Mesothelial cell of epicardium (in vitro differentiated cells): ENCODE results near the gene CEP78. TPM values are rescaled to one million over a fixed set of nuclear protein-coding genes. Genes with fewer than 3 reads are reported as not detected.
"Not testable (repeated sequence)": the region's sequence is repeated elsewhere in the genome, so short reads cannot be mapped to it uniquely, and the experiment has no call there.

ENCODE experiments used
- DNase-seq, 2 experiments: peaks; one replicate each; pipeline ENCODE4 v3.0.0; 2021; ENCODE audit warnings: low spot score in 2 of 2; ENCODE audit not compliant: unreplicated experiment in 2 of 2
- H3K27ac Mint-ChIP-seq: 2 replicates; pipeline ENCODE4 v1.8.0; 2021; ENCODE audit warnings: mixed read lengths
- H3K27me3 Mint-ChIP-seq: 2 replicates; pipeline ENCODE4 v1.8.0; 2021; ENCODE audit warnings: low read depth, mixed read lengths
- H3K36me3 Mint-ChIP-seq: 2 replicates; pipeline ENCODE4 v1.8.0; 2021; ENCODE audit warnings: mixed read lengths
- H3K4me1 Mint-ChIP-seq: 2 replicates; pipeline ENCODE4 v1.8.0; 2021; ENCODE audit warnings: mixed read lengths
- H3K4me3 Mint-ChIP-seq: 2 replicates; pipeline ENCODE4 v1.8.0; 2021; ENCODE audit warnings: mild to moderate bottlenecking, moderate library complexity, mixed read lengths
- H3K9me3 Mint-ChIP-seq: 2 replicates; pipeline ENCODE4 v1.8.0; 2021; ENCODE audit warnings: mixed read lengths
- total RNA-seq: library from RNA; stranded (reverse); gene quantifications from 3 replicates; pipeline ENCODE4 v1.2.1, GENCODE V29; 2021
- TF ChIP-seq, protein P1 (sequence below): fragments of 200-600 bp; sonication (generic); IDR thresholded peaks from one replicate; pipeline ENCODE4 v1.5.0; 2021; ENCODE audit warnings: antibody characterized with exemption; ENCODE audit not compliant: unreplicated experiment

CEP78 gene
- total RNA-seq, 1 donor from 2014 or later = 40.9 TPM

DNA sequence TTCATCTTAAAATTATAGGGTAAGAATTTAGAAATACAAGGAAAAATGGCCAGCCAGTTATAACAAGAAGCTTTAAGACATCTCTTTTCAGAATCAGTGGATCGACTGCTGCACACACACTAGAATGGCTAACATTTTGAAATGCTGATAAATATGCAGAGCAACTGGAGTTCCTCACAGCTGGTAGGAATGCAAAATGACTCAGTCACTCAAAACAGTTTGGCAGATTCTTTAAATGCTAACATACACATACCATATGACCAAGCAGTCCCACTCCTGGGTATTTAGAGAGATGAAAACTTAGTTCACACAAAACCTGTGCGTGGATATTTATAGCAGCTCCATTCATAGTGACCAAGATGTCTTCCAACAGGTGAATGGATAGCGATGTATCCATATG lies 37.9 kb downstream of the CEP78 start:
- peaks cover 9% of the 10 kb centered on the region for H3K4me1 Mint-ChIP-seq
- H3K9me3 Mint-ChIP-seq = peaks cover 5% of the 10 kb centered on the region
- no peak overlapping the region for H3K4me3 Mint-ChIP-seq
- H3K27me3 Mint-ChIP-seq = no peaks in the 10 kb centered on the region
- TF ChIP-seq, protein P1, sequence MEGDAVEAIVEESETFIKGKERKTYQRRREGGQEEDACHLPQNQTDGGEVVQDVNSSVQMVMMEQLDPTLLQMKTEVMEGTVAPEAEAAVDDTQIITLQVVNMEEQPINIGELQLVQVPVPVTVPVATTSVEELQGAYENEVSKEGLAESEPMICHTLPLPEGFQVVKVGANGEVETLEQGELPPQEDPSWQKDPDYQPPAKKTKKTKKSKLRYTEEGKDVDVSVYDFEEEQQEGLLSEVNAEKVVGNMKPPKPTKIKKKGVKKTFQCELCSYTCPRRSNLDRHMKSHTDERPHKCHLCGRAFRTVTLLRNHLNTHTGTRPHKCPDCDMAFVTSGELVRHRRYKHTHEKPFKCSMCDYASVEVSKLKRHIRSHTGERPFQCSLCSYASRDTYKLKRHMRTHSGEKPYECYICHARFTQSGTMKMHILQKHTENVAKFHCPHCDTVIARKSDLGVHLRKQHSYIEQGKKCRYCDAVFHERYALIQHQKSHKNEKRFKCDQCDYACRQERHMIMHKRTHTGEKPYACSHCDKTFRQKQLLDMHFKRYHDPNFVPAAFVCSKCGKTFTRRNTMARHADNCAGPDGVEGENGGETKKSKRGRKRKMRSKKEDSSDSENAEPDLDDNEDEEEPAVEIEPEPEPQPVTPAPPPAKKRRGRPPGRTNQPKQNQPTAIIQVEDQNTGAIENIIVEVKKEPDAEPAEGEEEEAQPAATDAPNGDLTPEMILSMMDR = no peak
- no peak overlapping the region for H3K27ac Mint-ChIP-seq
- DNase-seq = no peak
- H3K36me3 Mint-ChIP-seq = peaks cover 22% of the 10 kb centered on the region

DNA sequence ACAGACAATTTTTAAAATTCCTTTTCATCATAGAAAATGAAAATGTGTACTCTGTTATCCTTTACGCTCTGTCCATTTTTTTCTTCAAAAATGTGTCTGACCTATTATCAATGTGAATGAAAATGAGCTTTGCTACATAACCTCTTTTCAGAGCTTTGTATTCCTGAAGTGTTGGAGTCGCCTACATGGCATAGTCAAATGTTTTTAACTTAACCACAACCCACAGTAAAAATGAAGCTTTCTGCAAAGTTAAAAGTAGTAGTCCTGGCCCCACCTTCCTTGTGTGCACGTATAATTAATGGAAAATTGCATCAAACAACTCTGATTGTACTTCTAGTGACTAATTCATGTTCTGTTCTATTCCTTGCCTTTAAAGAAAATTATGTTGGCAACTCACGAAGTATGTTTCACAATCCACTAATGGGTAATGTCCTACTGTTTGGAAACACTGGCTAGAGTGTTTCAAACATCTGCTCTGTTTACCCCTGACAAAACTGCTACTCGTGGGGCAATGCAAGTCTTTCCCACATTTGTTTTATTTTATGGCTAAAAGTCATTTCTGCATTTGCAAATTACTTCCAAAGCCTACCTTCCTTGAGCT lies 42.4 kb downstream of the CEP78 start:
- Mint-ChIP-seq H3K27me3 (no peaks in the 10 kb centered on the region), H3K4me1 (peaks cover 22% of the 10 kb centered on the region), H3K9me3 (no peaks in the 10 kb centered on the region), H3K36me3 (peaks cover 2% of the 10 kb centered on the region), H3K27ac (peak overlapping the region; percentile 39), H3K4me3 (no peak overlapping the region)
- no peak for DNase-seq
- TF ChIP-seq, protein P1 = no peak

DNA sequence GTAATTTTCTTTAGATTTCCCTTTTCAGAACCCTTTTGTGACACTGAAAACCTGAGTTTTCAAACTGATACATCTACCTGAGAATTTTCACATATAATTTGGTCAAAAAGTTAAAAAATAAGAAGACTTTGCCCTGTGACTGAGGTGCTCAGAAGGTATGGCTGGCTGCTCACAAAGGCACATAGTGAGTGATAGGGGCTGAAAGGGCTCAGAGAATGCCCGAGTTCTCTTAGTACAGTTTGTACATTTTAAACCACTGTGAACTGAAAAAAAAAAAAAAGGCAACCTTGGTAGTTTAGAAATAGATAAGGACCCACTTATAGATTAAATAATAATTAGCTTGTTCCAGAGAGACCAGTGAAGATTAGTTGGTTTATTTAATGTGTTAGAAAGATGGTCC lies 42.9 kb downstream of the CEP78 start:
- DNase-seq = no peak
- Mint-ChIP-seq H3K9me3 (peaks cover 1% of the 10 kb centered on the region), H3K36me3 (no peaks in the 10 kb centered on the region), H3K27me3 (no peaks in the 10 kb centered on the region), H3K4me3 (no peak overlapping the region), H3K4me1 (peaks cover 22% of the 10 kb centered on the region), H3K27ac (peak overlapping the region; percentile 6)
- TF ChIP-seq, protein P1 = no peak

DNA sequence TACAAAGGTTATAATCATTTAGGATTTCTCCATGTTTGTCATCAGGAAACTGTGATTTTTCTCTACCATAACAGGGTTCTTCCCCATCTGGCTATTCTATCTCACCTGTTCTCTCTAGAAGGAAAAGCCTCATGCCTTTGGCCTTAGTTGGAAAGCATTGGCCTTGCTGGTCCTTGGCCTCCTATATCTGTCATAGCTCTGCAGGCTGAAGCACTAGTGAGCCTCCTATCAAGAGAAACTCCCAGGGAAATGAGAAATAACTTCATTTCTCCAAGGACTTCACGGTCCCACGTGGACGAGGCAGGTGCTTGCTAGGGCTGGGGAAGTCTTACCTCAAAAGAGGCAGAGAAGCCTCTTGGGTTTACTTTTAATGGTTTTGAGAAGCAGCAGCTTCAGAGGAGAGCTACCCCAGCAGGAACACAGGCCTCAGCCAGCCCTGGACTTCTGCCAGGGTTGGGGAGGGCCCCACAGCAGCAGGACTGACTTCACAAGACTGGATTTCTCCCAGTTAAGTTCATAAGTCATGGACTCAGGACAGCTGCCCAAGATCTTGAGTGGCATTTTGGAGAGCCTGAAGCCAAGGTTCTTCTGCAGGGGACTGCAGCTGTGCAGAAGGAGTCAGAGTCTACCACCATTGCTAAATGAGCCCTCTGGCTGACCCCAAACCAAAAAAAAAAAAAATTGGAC lies 45.2 kb downstream of the CEP78 start:
- H3K4me1 Mint-ChIP-seq = peaks cover 32% of the 10 kb centered on the region
- peak overlapping the region; percentile 86 for H3K27ac Mint-ChIP-seq
- no peak overlapping the region for H3K4me3 Mint-ChIP-seq
- no peaks in the 10 kb centered on the region for H3K27me3 Mint-ChIP-seq
- H3K9me3 Mint-ChIP-seq = peaks cover 3% of the 10 kb centered on the region
- TF ChIP-seq, protein P1 = no peak
- peak; percentile 40 to 69 for DNase-seq
- no peaks in the 10 kb centered on the region for H3K36me3 Mint-ChIP-seq

DNA sequence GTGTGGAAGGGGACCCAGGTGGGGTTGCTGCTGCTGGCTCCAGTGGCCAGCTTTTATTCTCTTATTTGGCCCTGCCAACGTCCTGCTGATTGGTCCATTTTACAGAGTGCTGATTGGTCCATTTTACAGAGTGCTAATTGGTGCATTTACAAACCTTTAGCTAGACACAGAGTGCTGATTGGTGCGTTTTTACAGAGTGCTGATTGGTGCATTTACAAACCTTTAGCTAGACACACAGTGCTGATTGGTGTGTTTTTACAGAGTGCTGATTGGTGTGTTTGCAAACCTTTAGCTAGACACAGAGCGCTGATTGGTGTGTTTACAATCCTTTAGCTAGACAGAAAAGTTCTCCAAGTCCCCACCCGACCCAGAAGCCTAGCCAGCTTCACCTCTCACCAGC lies 48.3 kb downstream of the CEP78 start:
- not testable (repeated sequence) for H3K36me3 Mint-ChIP-seq, H3K4me3 Mint-ChIP-seq, DNase-seq, H3K27me3 Mint-ChIP-seq, H3K9me3 Mint-ChIP-seq, H3K27ac Mint-ChIP-seq
- peaks cover 40% of the 10 kb centered on the region for H3K4me1 Mint-ChIP-seq

DNA sequence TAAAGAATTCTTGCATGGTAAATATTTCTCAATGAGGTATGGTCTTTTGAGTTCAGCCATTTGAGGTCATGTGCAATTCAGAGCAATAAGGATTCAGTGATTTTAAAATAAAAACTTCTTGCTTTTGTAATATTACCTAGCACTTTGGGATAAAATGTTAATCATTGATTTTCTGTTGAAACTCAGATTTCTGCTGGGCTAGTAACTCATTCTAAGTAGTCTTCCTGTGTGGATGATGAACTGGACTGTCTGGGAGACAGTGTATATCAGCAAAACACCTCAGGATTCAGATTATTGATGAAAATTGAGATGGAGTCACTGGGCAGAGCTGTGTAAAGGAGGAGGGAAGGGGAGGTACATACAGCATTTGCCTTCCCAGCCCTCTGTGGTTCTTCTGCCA lies 50.2 kb downstream of the CEP78 start:
- Mint-ChIP-seq H3K27me3 (no peaks in the 10 kb centered on the region), H3K4me3 (no peak overlapping the region), H3K9me3 (peaks cover 3% of the 10 kb centered on the region), H3K4me1 (peaks cover 44% of the 10 kb centered on the region), H3K27ac (no peak overlapping the region), H3K36me3 (no peaks in the 10 kb centered on the region)
- TF ChIP-seq, protein P1 = no peak
- no peak for DNase-seq
